Astrocyte (in vitro differentiated cells and primary cell): Measurements from ENCODE around the gene PDP2. TPM values are rescaled to one million over a fixed set of nuclear protein-coding genes. Genes with fewer than 3 reads are reported as not detected.
A peak's percentile ranks its signal among the peaks of the same experiment; 100 is the strongest.

ENCODE experiments used
- DNase-seq: peaks from one replicate; pipeline ENCODE4 v3.0.0-alpha.2; 2010; ENCODE audit warnings: low read depth
- FAIRE-seq: peaks from 2 replicates; lab custom pipeline; 2011; peaks lifted over from hg19 to GRCh38; lab: Jason Lieb, UNC
- H2AFZ ChIP-seq: 2 replicates; pipeline ENCODE4 v1.6.0; 2012; ENCODE audit warnings: low read depth, low read length, inconsistent platforms
- H3K27ac ChIP-seq: 2 replicates; pipeline ENCODE4 v1.5.1; 2011; ENCODE audit warnings: low read depth, low read length, inconsistent platforms
- H3K27me3 ChIP-seq: 2 replicates; pipeline ENCODE4 v1.6.0; 2011; ENCODE audit warnings: low read length, inconsistent platforms; ENCODE audit not compliant: insufficient read depth
- H3K36me3 ChIP-seq: 2 replicates; pipeline ENCODE4 v1.5.1; 2011; ENCODE audit warnings: low read length, inconsistent platforms; ENCODE audit not compliant: insufficient read depth
- H3K4me1 ChIP-seq: 2 replicates; pipeline ENCODE4 v1.5.1; 2011; ENCODE audit warnings: low read length, inconsistent platforms; ENCODE audit not compliant: insufficient read depth
- H3K4me2 ChIP-seq: 2 replicates; pipeline ENCODE4 v1.6.0; 2012; ENCODE audit warnings: low read length, inconsistent platforms
- H3K4me3 ChIP-seq: 2 replicates; pipeline ENCODE4 v1.5.1; 2011; ENCODE audit warnings: low read depth, mild to moderate bottlenecking, low read length, inconsistent platforms; ENCODE audit not compliant: insufficient read depth
- H3K79me2 ChIP-seq: 2 replicates; pipeline ENCODE4 v1.6.0; 2012; ENCODE audit warnings: mild to moderate bottlenecking, low read length, inconsistent platforms; ENCODE audit not compliant: insufficient read depth
- H3K9ac ChIP-seq: 2 replicates; pipeline ENCODE4 v1.6.0; 2012; ENCODE audit warnings: mild to moderate bottlenecking, low read length, inconsistent platforms
- H3K9me3 ChIP-seq: 2 replicates; pipeline ENCODE4 v1.5.1; 2012; ENCODE audit warnings: low read depth, mild to moderate bottlenecking, low read length, inconsistent platforms; ENCODE audit not compliant: insufficient read depth
- H4K20me1 ChIP-seq: 2 replicates; pipeline ENCODE4 v1.6.0; 2012; ENCODE audit warnings: low read length, inconsistent platforms; ENCODE audit not compliant: insufficient read depth
- H3K27ac Mint-ChIP-seq: one replicate; pipeline ENCODE4 v1.8.0; 2021; ENCODE audit warnings: mild to moderate bottlenecking, mixed read lengths; ENCODE audit not compliant: unreplicated experiment
- H3K27me3 Mint-ChIP-seq: one replicate; pipeline ENCODE4 v1.8.0; 2021; ENCODE audit warnings: low read depth, mixed read lengths; ENCODE audit not compliant: unreplicated experiment
- H3K36me3 Mint-ChIP-seq: one replicate; pipeline ENCODE4 v1.8.0; 2021; ENCODE audit warnings: low read depth, mixed read lengths; ENCODE audit not compliant: unreplicated experiment
- H3K4me1 Mint-ChIP-seq: one replicate; pipeline ENCODE4 v1.8.0; 2021; ENCODE audit warnings: low read depth, mixed read lengths; ENCODE audit not compliant: unreplicated experiment
- H3K4me3 Mint-ChIP-seq: one replicate; pipeline ENCODE4 v1.8.0; 2021; ENCODE audit warnings: mild to moderate bottlenecking, moderate library complexity, mixed read lengths; ENCODE audit not compliant: unreplicated experiment
- H3K9me3 Mint-ChIP-seq: one replicate; pipeline ENCODE4 v1.8.0; 2021; ENCODE audit warnings: mild to moderate bottlenecking, mixed read lengths; ENCODE audit not compliant: unreplicated experiment
- EZH2 ChIP-seq: IDR thresholded peaks from 2 replicates; pipeline ENCODE4 v1.6.1; 2012; ENCODE audit warnings: mild to moderate bottlenecking, low read length, inconsistent platforms; ENCODE audit not compliant: insufficient read depth
- total RNA-seq: library from RNA; stranded (reverse); gene quantifications from 2 replicates; pipeline ENCODE4 v1.2.1, GENCODE V29; 2021
- TF ChIP-seq, protein P1 (sequence below): IDR thresholded peaks from 2 replicates; pipeline ENCODE4 v1.5.1; 2011; ENCODE audit warnings: low read depth, mild to moderate bottlenecking, inconsistent platforms, low read length, moderate library complexity; ENCODE audit not compliant: insufficient read depth

PDP2 gene
- total RNA-seq, 1 donor from 2014 or later, result 16.8 TPM

DNA sequence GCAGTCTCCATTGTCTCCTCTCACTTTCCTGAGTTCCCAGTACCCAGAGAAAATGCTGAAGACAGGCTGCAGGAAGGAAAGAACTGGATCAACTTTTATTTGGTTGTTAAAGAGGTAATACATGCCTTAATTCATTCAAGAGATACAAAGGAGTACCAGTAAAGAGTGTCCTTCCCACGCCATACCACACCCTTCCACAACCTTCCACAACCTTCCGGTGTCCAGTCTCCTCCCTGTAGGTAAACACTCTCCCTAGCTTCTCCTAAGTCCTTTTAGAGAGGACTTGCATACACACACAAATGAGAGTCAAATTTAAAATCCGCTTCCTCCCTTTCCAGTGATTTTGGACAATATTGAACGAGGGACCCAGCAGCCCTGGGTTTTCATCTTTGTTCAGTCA lies 38.9 kb upstream of the PDP2 start:
- Mint-ChIP-seq H3K36me3 (peaks cover 5% of the 10 kb centered on the region), H3K9me3 (peaks cover 11% of the 10 kb centered on the region), H3K27ac (no peak overlapping the region), H3K4me3 (no peak overlapping the region), H3K4me1 (peaks cover 5% of the 10 kb centered on the region), H3K27me3 (peaks cover 72% of the 10 kb centered on the region)
- no peaks in the 10 kb centered on the region for H3K9me3 ChIP-seq
- no peak overlapping the region for H3K9ac ChIP-seq
- FAIRE-seq (no peak), DNase-seq (no peak)
- no peak overlapping the region for H3K4me2 ChIP-seq
- H3K4me3 ChIP-seq, result no peak overlapping the region
- no peaks in the 10 kb centered on the region for H3K79me2 ChIP-seq
- no peak overlapping the region for H2AFZ ChIP-seq
- H3K36me3 ChIP-seq, result no peaks in the 10 kb centered on the region
- H4K20me1 ChIP-seq, result peaks cover 5% of the 10 kb centered on the region
- TF ChIP-seq EZH2, result no peak
- TF ChIP-seq, protein P1, sequence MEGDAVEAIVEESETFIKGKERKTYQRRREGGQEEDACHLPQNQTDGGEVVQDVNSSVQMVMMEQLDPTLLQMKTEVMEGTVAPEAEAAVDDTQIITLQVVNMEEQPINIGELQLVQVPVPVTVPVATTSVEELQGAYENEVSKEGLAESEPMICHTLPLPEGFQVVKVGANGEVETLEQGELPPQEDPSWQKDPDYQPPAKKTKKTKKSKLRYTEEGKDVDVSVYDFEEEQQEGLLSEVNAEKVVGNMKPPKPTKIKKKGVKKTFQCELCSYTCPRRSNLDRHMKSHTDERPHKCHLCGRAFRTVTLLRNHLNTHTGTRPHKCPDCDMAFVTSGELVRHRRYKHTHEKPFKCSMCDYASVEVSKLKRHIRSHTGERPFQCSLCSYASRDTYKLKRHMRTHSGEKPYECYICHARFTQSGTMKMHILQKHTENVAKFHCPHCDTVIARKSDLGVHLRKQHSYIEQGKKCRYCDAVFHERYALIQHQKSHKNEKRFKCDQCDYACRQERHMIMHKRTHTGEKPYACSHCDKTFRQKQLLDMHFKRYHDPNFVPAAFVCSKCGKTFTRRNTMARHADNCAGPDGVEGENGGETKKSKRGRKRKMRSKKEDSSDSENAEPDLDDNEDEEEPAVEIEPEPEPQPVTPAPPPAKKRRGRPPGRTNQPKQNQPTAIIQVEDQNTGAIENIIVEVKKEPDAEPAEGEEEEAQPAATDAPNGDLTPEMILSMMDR, result no peak
- H3K27me3 ChIP-seq, result peaks cover 27% of the 10 kb centered on the region
- no peak overlapping the region for H3K27ac ChIP-seq
- peaks cover 9% of the 10 kb centered on the region for H3K4me1 ChIP-seq

DNA sequence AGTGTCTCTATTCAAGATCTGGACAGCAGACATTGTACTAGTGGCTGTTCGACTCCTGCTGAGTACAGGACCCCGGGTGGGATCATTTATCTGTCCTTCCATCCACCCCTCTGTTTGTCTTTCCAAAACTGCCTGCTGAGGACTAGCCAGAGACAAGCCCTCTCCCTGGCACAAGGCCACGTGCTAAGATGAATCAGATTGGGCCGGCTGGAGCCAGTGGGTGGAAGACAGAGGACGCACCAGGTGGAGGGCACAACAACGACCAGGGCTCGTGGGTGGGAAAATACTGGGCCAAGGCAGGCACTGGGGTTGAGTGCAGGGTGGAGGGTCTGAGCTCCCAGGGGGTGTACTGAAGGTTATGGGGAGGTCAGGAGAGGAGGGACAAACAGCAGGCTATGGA lies 37.5 kb upstream of the PDP2 start:
- no peak for FAIRE-seq
- peaks cover 9% of the 10 kb centered on the region for H3K4me1 ChIP-seq
- Mint-ChIP-seq H3K4me3 (no peak overlapping the region), H3K4me1 (peaks cover 5% of the 10 kb centered on the region), H3K27me3 (peaks cover 84% of the 10 kb centered on the region), H3K9me3 (peaks cover 11% of the 10 kb centered on the region), H3K36me3 (peaks cover 5% of the 10 kb centered on the region), H3K27ac (no peak overlapping the region)
- H3K36me3 ChIP-seq, result no peaks in the 10 kb centered on the region
- peaks cover 39% of the 10 kb centered on the region for H3K27me3 ChIP-seq
- peak; percentile 13 for DNase-seq
- H2AFZ ChIP-seq, result peak overlapping the region; percentile 10
- H3K4me3 ChIP-seq, result no peak overlapping the region
- no peak for TF ChIP-seq EZH2
- TF ChIP-seq, protein P1, result no peak
- H3K79me2 ChIP-seq, result no peaks in the 10 kb centered on the region
- no peak overlapping the region for H3K9ac ChIP-seq
- peaks cover 5% of the 10 kb centered on the region for H4K20me1 ChIP-seq
- H3K27ac ChIP-seq, result no peak overlapping the region
- H3K9me3 ChIP-seq, result no peaks in the 10 kb centered on the region
- no peak overlapping the region for H3K4me2 ChIP-seq

DNA sequence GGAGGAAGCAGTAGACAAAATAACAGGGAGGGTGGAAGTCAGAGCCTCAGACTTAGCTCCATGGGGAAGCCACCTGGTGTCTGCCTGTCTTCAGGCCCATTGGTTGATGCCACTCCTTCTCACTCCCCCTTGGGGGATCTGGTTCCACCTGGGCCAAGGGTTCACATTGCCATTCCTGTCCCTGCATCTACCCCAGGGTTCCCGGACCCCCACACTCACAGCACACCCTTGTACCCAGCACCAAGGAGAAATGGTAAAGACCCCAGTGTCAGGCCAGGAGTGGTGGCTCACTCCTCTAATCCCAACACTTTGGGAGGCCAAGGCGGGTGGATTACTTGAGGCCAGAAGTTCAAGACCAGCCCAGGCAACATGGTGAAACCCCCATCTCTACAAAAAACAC lies 37.1 kb upstream of the PDP2 start:
- no peak for TF ChIP-seq EZH2
- TF ChIP-seq, protein P1, result no peak
- Mint-ChIP-seq H3K9me3 (peaks cover 11% of the 10 kb centered on the region), H3K27me3 (peaks cover 88% of the 10 kb centered on the region), H3K4me3 (no peak overlapping the region), H3K4me1 (peaks cover 5% of the 10 kb centered on the region), H3K36me3 (peaks cover 5% of the 10 kb centered on the region), H3K27ac (no peak overlapping the region)
- Histone ChIP-seq H3K4me1 (peaks cover 9% of the 10 kb centered on the region), H3K36me3 (no peaks in the 10 kb centered on the region), H3K79me2 (no peaks in the 10 kb centered on the region), H3K27ac (no peak overlapping the region), H3K27me3 (peaks cover 39% of the 10 kb centered on the region), H3K4me2 (no peak overlapping the region), H3K4me3 (no peak overlapping the region), H2AFZ (no peak overlapping the region), H3K9ac (no peak overlapping the region), H3K9me3 (no peaks in the 10 kb centered on the region), H4K20me1 (peaks cover 5% of the 10 kb centered on the region)
- FAIRE-seq (no peak), DNase-seq (no peak)
